ENCODE data around the gene SYNDIG1. TPM values are rescaled to one million over a fixed set of nuclear protein-coding genes. Genes with fewer than 3 reads are reported as not detected.

The SYNDIG1 gene
- total RNA-seq, 1 experiment from 2014 or later: 5.4 TPM

GRCh38 chr20:24422091-24422760, 47.2 kb upstream of the SYNDIG1 start:
- no peaks in the 10 kb centered on the region for H3K36me3 Mint-ChIP-seq (ENCODE audit: insufficient read depth in 1 of 3, low read depth in 3 of 3)

More at GRCh38 chr20:24422091-24422760, 47.2 kb upstream of the SYNDIG1 start:
- Histone ChIP-seq H3K27me3 (ENCODE audit: insufficient read depth, low read length) (no peaks in the 10 kb centered on the region), H2BK120ac (ENCODE audit: low read depth, low read length, poor library complexity, severe bottlenecking) (no peak overlapping the region), H3K9ac (ENCODE audit: extremely low read depth, insufficient read length, low read length) (no peak overlapping the region), H4K91ac (ENCODE audit: insufficient read length, low read depth, low read length) (no peak overlapping the region), H4K20me1 (ENCODE audit: control insufficient read depth, insufficient read depth, insufficient read length) (peaks cover 2% of the 10 kb centered on the region), H2AFZ (ENCODE audit: low read length) (no peak overlapping the region), H2BK15ac (ENCODE audit: low read depth, low read length) (no peak overlapping the region), H3K23ac (ENCODE audit: insufficient read length, low read depth, low read length) (no peak overlapping the region), H3K27ac (ENCODE audit: insufficient read length, low read depth, low read length) (no peak overlapping the region), H2BK5ac (ENCODE audit: insufficient read length, low read length) (no peak overlapping the region), H3K9me3 (ENCODE audit: control insufficient read depth, low read depth, low read length) (no peaks in the 10 kb centered on the region), H2BK12ac (ENCODE audit: insufficient read length, low read depth, low read length) (no peak overlapping the region), H2AK5ac (ENCODE audit: insufficient read length, low read length) (no peak overlapping the region), H3K56ac (ENCODE audit: insufficient read length, low read depth, low read length) (no peak overlapping the region), H2BK20ac (ENCODE audit: low read depth, low read length, poor library complexity, severe bottlenecking) (no peak overlapping the region), H4K5ac (ENCODE audit: insufficient read length, low read depth, low read length) (no peak overlapping the region), H3K4me2 (ENCODE audit: insufficient read depth, insufficient read length, low read length) (no peak overlapping the region), H3K79me1 (ENCODE audit: insufficient read depth, low read depth, low read length, poor library complexity, severe bottlenecking) (no peaks in the 10 kb centered on the region), H3K4me1 (ENCODE audit: insufficient read depth, low read length) (peaks cover 3% of the 10 kb centered on the region), H4K8ac (replicated peaks; ENCODE audit: insufficient read length, low read depth, low read length) (no peak overlapping the region), H3K23me2 (ENCODE audit: insufficient read length, low read depth, low read length, poor library complexity, severe bottlenecking) (peaks cover 4% of the 10 kb centered on the region), H3T11ph (ENCODE audit: low read length) (no peak overlapping the region), H3K18ac (ENCODE audit: insufficient read length, low read depth, low read length) (no peak overlapping the region), H3K14ac (ENCODE audit: insufficient read depth, low read length) (no peak overlapping the region; the same call in 1 of the 2 replicates), H3K4ac (ENCODE audit: low read depth, low read length) (no peak overlapping the region), H3K79me2 (ENCODE audit: insufficient read depth, low read length) (no peaks in the 10 kb centered on the region)
- no peak for DNase-seq
- Mint-ChIP-seq H3K27me3 (ENCODE audit: low read depth) (peaks cover 2% of the 10 kb centered on the region; the same call in 1 of the 2 replicates), H3K4me1 (peaks cover 28 to 29% of the 10 kb centered on the region in 2 experiments), H3K9me3 (0 out of 5 replicates have a peak, but pooled peaks cover under 1% of the 10 kb centered on the region in 2 experiments), H3K4me3 (no peak overlapping the region), H3K27ac (no peak overlapping the region; a peak in 1 of 7 replicates)
- WGBS (ENCODE audit: extremely low coverage, insufficient read length, low lambda C conversion rate): no CpG with 5 or more reads among the region's 14 CpGs
- TF ChIP-seq, protein P1, sequence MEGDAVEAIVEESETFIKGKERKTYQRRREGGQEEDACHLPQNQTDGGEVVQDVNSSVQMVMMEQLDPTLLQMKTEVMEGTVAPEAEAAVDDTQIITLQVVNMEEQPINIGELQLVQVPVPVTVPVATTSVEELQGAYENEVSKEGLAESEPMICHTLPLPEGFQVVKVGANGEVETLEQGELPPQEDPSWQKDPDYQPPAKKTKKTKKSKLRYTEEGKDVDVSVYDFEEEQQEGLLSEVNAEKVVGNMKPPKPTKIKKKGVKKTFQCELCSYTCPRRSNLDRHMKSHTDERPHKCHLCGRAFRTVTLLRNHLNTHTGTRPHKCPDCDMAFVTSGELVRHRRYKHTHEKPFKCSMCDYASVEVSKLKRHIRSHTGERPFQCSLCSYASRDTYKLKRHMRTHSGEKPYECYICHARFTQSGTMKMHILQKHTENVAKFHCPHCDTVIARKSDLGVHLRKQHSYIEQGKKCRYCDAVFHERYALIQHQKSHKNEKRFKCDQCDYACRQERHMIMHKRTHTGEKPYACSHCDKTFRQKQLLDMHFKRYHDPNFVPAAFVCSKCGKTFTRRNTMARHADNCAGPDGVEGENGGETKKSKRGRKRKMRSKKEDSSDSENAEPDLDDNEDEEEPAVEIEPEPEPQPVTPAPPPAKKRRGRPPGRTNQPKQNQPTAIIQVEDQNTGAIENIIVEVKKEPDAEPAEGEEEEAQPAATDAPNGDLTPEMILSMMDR (conservative IDR thresholded peaks at IDR 0.05): no peak
